ENCODE data around the gene BCAM.
A peak's percentile ranks its signal among the peaks of the same experiment; 100 is the strongest.

The BCAM gene

DNA sequence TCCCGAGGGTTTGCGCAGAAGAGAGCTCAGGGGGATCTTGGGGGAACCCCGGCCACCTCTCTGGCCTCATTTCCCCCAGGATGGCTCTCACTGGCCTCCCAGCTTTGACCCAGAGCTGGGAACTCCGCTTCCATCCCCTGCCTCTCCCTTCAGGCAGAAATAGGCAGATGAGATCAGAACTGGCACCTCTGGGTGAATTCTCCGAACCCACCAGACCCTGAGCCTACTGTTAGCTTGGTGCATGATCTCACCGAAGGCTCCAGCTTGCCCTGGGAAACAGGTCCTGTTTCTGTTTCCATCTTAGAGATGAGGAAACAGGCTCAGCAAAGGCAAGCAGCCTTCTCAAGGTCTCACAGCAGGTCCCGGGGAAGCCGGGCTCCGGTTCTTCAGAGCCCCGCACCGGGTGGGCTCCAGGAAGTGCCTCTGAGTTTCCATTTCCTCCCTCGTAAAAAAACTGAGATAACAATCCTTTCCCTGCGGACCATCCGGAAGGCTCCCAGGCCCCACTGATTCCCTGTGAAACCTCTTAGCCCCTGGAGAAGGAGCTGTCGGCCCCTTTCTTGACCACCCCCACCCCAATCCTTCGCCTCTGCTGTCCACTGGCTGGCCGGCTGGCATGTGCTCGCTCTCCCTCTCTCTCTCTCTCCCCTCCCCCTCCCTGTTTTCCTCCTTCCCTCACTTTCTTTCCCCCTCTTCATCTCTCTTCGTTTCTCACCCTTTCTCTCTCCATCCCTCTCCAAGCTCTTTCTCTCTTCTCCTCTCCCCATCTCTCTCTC is 39.3 kb downstream of the BCAM start (continued):
- TF ChIP-seq, protein P1, sequence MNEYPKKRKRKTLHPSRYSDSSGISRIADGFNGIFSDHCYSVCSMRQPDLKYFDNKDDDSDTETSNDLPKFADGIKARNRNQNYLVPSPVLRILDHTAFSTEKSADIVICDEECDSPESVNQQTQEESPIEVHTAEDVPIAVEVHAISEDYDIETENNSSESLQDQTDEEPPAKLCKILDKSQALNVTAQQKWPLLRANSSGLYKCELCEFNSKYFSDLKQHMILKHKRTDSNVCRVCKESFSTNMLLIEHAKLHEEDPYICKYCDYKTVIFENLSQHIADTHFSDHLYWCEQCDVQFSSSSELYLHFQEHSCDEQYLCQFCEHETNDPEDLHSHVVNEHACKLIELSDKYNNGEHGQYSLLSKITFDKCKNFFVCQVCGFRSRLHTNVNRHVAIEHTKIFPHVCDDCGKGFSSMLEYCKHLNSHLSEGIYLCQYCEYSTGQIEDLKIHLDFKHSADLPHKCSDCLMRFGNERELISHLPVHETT (tag by site-specific recombination; IDR thresholded peaks at IDR 0.05), result no peak
- TF ChIP-seq EGR2 (tag by site-specific recombination; IDR thresholded peaks at IDR 0.05; ENCODE audit: low read depth) (peak; percentile 55), GLIS2 (tag by site-specific recombination; IDR thresholded peaks at IDR 0.05) (peak; percentile 50; the same call in 1 of the 2 replicates), MYNN (tag by site-specific recombination; IDR thresholded peaks at IDR 0.05; ENCODE audit: borderline replicate concordance) (no peak), TCF7L2 (IDR thresholded peaks at IDR 0.05; ENCODE audit: borderline replicate concordance, low read depth, low read length) (no peak), ZNF394 (tag by site-specific recombination; IDR thresholded peaks at IDR 0.05; ENCODE audit: borderline replicate concordance) (no peak; the same call in 1 of the 2 replicates), ZNF510 (tag by site-specific recombination; IDR thresholded peaks at IDR 0.05; ENCODE audit: insufficient replicate concordance) (no peak), KLF16 (tag by site-specific recombination; IDR thresholded peaks at IDR 0.05) (peak; percentile 69), SCRT1 (tag by site-specific recombination; IDR thresholded peaks at IDR 0.05; ENCODE audit: borderline replicate concordance) (no peak), ZNF776 (tag by site-specific recombination; IDR thresholded peaks at IDR 0.05; ENCODE audit: borderline replicate concordance) (no peak), ZNF211 (tag by site-specific recombination; IDR thresholded peaks at IDR 0.05; ENCODE audit: low read depth) (no peak), ZBTB20 (tag by site-specific recombination; IDR thresholded peaks at IDR 0.05) (peak; percentile 48; the same call in 1 of the 2 replicates), ZNF155 (tag by site-specific recombination; IDR thresholded peaks at IDR 0.05) (no peak), ZXDB (tag by site-specific recombination; IDR thresholded peaks at IDR 0.05) (peak; percentile 98), ZNF221 (tag by site-specific recombination; IDR thresholded peaks at IDR 0.05; ENCODE audit: borderline replicate concordance) (no peak)
- TF ChIP-seq, protein P2, sequence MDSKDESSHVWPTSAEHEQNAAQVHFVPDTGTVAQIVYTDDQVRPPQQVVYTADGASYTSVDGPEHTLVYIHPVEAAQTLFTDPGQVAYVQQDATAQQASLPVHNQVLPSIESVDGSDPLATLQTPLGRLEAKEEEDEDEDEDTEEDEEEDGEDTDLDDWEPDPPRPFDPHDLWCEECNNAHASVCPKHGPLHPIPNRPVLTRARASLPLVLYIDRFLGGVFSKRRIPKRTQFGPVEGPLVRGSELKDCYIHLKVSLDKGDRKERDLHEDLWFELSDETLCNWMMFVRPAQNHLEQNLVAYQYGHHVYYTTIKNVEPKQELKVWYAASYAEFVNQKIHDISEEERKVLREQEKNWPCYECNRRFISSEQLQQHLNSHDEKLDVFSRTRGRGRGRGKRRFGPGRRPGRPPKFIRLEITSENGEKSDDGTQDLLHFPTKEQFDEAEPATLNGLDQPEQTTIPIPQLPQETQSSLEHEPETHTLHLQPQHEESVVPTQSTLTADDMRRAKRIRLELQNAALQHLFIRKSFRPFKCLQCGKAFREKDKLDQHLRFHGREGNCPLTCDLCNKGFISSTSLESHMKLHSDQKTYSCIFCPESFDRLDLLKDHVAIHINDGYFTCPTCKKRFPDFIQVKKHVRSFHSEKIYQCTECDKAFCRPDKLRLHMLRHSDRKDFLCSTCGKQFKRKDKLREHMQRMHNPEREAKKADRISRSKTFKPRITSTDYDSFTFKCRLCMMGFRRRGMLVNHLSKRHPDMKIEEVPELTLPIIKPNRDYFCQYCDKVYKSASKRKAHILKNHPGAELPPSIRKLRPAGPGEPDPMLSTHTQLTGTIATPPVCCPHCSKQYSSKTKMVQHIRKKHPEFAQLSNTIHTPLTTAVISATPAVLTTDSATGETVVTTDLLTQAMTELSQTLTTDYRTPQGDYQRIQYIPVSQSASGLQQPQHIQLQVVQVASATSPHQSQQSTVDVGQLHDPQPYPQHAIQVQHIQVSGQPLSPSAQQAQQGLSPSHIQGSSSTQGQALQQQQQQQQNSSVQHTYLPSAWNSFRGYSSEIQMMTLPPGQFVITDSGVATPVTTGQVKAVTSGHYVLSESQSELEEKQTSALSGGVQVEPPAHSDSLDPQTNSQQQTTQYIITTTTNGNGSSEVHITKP (tag by site-specific recombination; IDR thresholded peaks at IDR 0.05), result no peak
- TF ChIP-seq, protein P3, sequence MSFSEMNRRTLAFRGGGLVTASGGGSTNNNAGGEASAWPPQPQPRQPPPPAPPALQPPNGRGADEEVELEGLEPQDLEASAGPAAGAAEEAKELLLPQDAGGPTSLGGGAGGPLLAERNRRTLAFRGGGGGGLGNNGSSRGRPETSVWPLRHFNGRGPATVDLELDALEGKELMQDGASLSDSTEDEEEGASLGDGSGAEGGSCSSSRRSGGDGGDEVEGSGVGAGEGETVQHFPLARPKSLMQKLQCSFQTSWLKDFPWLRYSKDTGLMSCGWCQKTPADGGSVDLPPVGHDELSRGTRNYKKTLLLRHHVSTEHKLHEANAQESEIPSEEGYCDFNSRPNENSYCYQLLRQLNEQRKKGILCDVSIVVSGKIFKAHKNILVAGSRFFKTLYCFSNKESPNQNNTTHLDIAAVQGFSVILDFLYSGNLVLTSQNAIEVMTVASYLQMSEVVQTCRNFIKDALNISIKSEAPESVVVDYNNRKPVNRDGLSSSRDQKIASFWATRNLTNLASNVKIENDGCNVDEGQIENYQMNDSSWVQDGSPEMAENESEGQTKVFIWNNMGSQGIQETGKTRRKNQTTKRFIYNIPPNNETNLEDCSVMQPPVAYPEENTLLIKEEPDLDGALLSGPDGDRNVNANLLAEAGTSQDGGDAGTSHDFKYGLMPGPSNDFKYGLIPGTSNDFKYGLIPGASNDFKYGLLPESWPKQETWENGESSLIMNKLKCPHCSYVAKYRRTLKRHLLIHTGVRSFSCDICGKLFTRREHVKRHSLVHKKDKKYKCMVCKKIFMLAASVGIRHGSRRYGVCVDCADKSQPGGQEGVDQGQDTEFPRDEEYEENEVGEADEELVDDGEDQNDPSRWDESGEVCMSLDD (tag by site-specific recombination; IDR thresholded peaks at IDR 0.05), result 0 out of 2 replicates have a peak, but pooled peaks have one; percentile 33
- TF ChIP-seq, protein P4, sequence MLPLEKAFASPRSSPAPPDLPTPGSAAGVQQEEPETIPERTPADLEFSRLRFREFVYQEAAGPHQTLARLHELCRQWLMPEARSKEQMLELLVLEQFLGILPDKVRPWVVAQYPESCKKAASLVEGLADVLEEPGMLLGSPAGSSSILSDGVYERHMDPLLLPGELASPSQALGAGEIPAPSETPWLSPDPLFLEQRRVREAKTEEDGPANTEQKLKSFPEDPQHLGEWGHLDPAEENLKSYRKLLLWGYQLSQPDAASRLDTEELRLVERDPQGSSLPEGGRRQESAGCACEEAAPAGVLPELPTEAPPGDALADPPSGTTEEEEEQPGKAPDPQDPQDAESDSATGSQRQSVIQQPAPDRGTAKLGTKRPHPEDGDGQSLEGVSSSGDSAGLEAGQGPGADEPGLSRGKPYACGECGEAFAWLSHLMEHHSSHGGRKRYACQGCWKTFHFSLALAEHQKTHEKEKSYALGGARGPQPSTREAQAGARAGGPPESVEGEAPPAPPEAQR (tag by site-specific recombination; IDR thresholded peaks at IDR 0.05), result no peak
- TF ChIP-seq, protein P5, sequence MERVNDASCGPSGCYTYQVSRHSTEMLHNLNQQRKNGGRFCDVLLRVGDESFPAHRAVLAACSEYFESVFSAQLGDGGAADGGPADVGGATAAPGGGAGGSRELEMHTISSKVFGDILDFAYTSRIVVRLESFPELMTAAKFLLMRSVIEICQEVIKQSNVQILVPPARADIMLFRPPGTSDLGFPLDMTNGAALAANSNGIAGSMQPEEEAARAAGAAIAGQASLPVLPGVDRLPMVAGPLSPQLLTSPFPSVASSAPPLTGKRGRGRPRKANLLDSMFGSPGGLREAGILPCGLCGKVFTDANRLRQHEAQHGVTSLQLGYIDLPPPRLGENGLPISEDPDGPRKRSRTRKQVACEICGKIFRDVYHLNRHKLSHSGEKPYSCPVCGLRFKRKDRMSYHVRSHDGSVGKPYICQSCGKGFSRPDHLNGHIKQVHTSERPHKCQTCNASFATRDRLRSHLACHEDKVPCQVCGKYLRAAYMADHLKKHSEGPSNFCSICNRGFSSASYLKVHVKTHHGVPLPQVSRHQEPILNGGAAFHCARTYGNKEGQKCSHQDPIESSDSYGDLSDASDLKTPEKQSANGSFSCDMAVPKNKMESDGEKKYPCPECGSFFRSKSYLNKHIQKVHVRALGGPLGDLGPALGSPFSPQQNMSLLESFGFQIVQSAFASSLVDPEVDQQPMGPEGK (tag by site-specific recombination; IDR thresholded peaks at IDR 0.05), result peak; percentile 68
- TF ChIP-seq, protein P6, sequence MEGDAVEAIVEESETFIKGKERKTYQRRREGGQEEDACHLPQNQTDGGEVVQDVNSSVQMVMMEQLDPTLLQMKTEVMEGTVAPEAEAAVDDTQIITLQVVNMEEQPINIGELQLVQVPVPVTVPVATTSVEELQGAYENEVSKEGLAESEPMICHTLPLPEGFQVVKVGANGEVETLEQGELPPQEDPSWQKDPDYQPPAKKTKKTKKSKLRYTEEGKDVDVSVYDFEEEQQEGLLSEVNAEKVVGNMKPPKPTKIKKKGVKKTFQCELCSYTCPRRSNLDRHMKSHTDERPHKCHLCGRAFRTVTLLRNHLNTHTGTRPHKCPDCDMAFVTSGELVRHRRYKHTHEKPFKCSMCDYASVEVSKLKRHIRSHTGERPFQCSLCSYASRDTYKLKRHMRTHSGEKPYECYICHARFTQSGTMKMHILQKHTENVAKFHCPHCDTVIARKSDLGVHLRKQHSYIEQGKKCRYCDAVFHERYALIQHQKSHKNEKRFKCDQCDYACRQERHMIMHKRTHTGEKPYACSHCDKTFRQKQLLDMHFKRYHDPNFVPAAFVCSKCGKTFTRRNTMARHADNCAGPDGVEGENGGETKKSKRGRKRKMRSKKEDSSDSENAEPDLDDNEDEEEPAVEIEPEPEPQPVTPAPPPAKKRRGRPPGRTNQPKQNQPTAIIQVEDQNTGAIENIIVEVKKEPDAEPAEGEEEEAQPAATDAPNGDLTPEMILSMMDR (tag by site-specific recombination; IDR thresholded peaks at IDR 0.05), result peak; percentile 58
- TF ChIP-seq, protein P7, sequence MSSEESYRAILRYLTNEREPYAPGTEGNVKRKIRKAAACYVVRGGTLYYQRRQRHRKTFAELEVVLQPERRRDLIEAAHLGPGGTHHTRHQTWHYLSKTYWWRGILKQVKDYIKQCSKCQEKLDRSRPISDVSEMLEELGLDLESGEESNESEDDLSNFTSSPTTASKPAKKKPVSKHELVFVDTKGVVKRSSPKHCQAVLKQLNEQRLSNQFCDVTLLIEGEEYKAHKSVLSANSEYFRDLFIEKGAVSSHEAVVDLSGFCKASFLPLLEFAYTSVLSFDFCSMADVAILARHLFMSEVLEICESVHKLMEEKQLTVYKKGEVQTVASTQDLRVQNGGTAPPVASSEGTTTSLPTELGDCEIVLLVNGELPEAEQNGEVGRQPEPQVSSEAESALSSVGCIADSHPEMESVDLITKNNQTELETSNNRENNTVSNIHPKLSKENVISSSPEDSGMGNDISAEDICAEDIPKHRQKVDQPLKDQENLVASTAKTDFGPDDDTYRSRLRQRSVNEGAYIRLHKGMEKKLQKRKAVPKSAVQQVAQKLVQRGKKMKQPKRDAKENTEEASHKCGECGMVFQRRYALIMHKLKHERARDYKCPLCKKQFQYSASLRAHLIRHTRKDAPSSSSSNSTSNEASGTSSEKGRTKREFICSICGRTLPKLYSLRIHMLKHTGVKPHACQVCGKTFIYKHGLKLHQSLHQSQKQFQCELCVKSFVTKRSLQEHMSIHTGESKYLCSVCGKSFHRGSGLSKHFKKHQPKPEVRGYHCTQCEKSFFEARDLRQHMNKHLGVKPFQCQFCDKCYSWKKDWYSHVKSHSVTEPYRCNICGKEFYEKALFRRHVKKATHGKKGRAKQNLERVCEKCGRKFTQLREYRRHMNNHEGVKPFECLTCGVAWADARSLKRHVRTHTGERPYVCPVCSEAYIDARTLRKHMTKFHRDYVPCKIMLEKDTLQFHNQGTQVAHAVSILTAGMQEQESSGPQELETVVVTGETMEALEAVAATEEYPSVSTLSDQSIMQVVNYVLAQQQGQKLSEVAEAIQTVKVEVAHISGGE (tag by site-specific recombination; conservative IDR thresholded peaks at IDR 0.05; ENCODE audit: low read depth), result peak; percentile 73

Data from HEK293 (cell line).